Body of pancreas (tissue), 4 donors: ENCODE measurements around the gene MNAT1.

Experiments
- POLR2A ChIP-seq, 3 donors: fragments of 450-650 bp; IDR thresholded peaks; one replicate each; pipeline ENCODE4 v1.6.1; 2016; ENCODE audit warnings: antibody characterized with exemption in 3 of 3, mild to moderate bottlenecking in 2 of 3
- TF ChIP-seq, protein P1 (sequence below), 7 experiments: fragments of 450-650 bp in 4 of 7; fragments of 200-600 bp in 3 of 7; sonication (generic) in 3 of 7; IDR thresholded peaks; one replicate each; pipeline ENCODE4 v1.5.1; 2016 to 2019; ENCODE audit warnings: antibody characterized with exemption in 7 of 7

GRCh38 chr14:60861545-60862140, 127.1 kb downstream of the MNAT1 start:
- TF ChIP-seq, protein P1, sequence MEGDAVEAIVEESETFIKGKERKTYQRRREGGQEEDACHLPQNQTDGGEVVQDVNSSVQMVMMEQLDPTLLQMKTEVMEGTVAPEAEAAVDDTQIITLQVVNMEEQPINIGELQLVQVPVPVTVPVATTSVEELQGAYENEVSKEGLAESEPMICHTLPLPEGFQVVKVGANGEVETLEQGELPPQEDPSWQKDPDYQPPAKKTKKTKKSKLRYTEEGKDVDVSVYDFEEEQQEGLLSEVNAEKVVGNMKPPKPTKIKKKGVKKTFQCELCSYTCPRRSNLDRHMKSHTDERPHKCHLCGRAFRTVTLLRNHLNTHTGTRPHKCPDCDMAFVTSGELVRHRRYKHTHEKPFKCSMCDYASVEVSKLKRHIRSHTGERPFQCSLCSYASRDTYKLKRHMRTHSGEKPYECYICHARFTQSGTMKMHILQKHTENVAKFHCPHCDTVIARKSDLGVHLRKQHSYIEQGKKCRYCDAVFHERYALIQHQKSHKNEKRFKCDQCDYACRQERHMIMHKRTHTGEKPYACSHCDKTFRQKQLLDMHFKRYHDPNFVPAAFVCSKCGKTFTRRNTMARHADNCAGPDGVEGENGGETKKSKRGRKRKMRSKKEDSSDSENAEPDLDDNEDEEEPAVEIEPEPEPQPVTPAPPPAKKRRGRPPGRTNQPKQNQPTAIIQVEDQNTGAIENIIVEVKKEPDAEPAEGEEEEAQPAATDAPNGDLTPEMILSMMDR (IDR thresholded peaks at IDR 0.05) = no peak
- no peak for TF ChIP-seq POLR2A (IDR thresholded peaks at IDR 0.05)
